Measurements from ENCODE around the gene CYP2C19.

DNA sequence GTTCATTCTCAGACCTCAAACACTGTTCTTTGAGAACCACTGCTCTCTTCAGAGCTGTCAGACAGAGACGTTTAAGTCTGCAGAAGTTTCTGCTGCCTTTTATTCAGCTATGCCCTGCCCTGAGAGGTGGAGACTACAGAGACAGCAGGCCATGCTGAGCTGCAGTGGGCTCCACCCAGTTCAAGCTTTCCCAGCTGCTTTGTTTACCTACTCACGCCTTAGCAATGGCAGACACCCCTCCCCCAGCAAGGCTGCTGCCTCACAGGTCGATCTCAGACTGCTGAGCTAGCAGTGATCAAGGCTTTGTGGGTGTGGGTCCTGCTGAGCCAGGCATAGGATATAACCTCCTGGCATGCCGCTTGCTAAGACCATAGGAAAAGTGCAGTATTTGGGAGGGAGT lies 95.5 kb downstream of the CYP2C19 start:
- no peak for TF ChIP-seq POLR2A (IDR thresholded peaks at IDR 0.05)
- TF ChIP-seq, protein P1, sequence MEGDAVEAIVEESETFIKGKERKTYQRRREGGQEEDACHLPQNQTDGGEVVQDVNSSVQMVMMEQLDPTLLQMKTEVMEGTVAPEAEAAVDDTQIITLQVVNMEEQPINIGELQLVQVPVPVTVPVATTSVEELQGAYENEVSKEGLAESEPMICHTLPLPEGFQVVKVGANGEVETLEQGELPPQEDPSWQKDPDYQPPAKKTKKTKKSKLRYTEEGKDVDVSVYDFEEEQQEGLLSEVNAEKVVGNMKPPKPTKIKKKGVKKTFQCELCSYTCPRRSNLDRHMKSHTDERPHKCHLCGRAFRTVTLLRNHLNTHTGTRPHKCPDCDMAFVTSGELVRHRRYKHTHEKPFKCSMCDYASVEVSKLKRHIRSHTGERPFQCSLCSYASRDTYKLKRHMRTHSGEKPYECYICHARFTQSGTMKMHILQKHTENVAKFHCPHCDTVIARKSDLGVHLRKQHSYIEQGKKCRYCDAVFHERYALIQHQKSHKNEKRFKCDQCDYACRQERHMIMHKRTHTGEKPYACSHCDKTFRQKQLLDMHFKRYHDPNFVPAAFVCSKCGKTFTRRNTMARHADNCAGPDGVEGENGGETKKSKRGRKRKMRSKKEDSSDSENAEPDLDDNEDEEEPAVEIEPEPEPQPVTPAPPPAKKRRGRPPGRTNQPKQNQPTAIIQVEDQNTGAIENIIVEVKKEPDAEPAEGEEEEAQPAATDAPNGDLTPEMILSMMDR (IDR thresholded peaks at IDR 0.05): no peak

Data from adrenal gland (tissue), 5 donors.